Ramos (cell line): ENCODE results near the gene PLCG2.
"Not testable (repeated sequence)": the region's sequence is repeated elsewhere in the genome, so short reads cannot be mapped to it uniquely, and the experiment has no call there.

Source experiments
- in situ Hi-C: fragments of 300-500 bp; cut with MboI; formaldehyde crosslinking; loops from one replicate; pipeline ENCODE4 v1.14.3; 2022; ENCODE audit warnings: low sequenced_read_pairs; ENCODE audit not compliant: unreplicated experiment

The PLCG2 gene

GRCh38 chr16:82005027-82005830 is 226.1 kb downstream of the PLCG2 start:
- in situ Hi-C loops = no loop called here

GRCh38 chr16:82006036-82006435 is 226.9 kb downstream of the PLCG2 start:
- in situ Hi-C loops = no loop called here

- in situ Hi-C loops = no loop called here
Measured at GRCh38 chr16:82007189-82007588, 228.1 kb downstream of the PLCG2 start.

- in situ Hi-C loops = no loop called here
Measured at GRCh38 chr16:82008957-82009592, 230.0 kb downstream of the PLCG2 start.

GRCh38 chr16:82009789-82010188 is 230.7 kb downstream of the PLCG2 start:
- in situ Hi-C loops = not testable (repeated sequence)

GRCh38 chr16:82010649-82011048 is 231.6 kb downstream of the PLCG2 start:
- in situ Hi-C loops = no loop called here

- in situ Hi-C loops = no loop called here
Measured at GRCh38 chr16:82011199-82011641, 232.1 kb downstream of the PLCG2 start, which contains the start of gene SDR42E1. TSS of gene SDR42E1 (minus strand) at chr16:82011470. CDS start at chr16:82000858, 10,612 bp downstream.
